Prostate gland (tissue), 2 donors: ENCODE measurements around the gene TMPRSS4. TPM values are rescaled to one million over a fixed set of nuclear protein-coding genes. Genes with fewer than 3 reads are reported as not detected.

Experiments
- DNase-seq: peaks from one replicate; pipeline ENCODE4 v3.0.0-alpha.2; 2019; ENCODE audit warnings: low spot score
- H3K27ac ChIP-seq, 2 donors: fragments of 200-600 bp; sonication (generic); 2 replicates each; pipeline ENCODE4 v1.5.1; 2017 to 2019
- H3K27me3 ChIP-seq: fragments of 200-600 bp; sonication (generic); replicated peaks from 2 replicates; pipeline ENCODE4 v1.5.1; 2019; ENCODE audit not compliant: insufficient read depth
- H3K36me3 ChIP-seq, 2 donors: fragments of 200-600 bp; sonication (generic); 1 replicate in 1 of 2; 2 replicates in 1 of 2; pipeline versions ENCODE4 v1.5.1 to v1.8.1; 2017 to 2019
- H3K4me1 ChIP-seq: fragments of 200-600 bp; sonication (generic); replicated peaks from 2 replicates; pipeline ENCODE4 v1.5.1; 2019
- H3K4me3 ChIP-seq, 2 donors: fragments of 200-600 bp; sonication (generic); 2 replicates each; pipeline ENCODE4 v1.5.1; 2017 to 2019
- H3K9me3 ChIP-seq: fragments of 200-600 bp; sonication (generic); 2 replicates; pipeline ENCODE4 v1.5.1; 2017
- CTCF ChIP-seq, 4 experiments: fragments of 200-600 bp in 2 of 4; fragments of 450-650 bp in 2 of 4; sonication (generic) in 2 of 4; IDR thresholded peaks; 1 replicate in 3 of 4; 2 replicates in 1 of 4; pipeline ENCODE4 v1.5.1; 2016 to 2019; ENCODE audit warnings: antibody characterized with exemption in 4 of 4, mild to moderate bottlenecking in 2 of 4, moderate library complexity in 2 of 4
- POLR2A ChIP-seq: fragments of 450-650 bp; IDR thresholded peaks from one replicate; pipeline ENCODE4 v1.6.1; 2016; ENCODE audit warnings: antibody characterized with exemption, mild to moderate bottlenecking
- POLR2AphosphoS5 ChIP-seq: sonication (generic); formaldehyde crosslinking; IDR thresholded peaks from one replicate; pipeline ENCODE4 v1.6.1; 2017; ENCODE audit warnings: antibody characterized with exemption
- WGBS: methylation state at CpG from one replicate; pipeline ENCODE4 v1.1.5; 2018; 5-methylcytosine and 5-hydroxymethylcytosine counted together
- intact Hi-C: fragments of 100-400 bp; cut with DNase I; formaldehyde crosslinking; loops from one replicate; pipeline ENCODE4 v1.14.2; 2022
- total RNA-seq, 2 donors: library from RNA; depleted of rRNA; stranded (reverse); fragments of >200 nt; gene quantifications; one replicate each; pipeline ENCODE4 v1.1.0, GENCODE V29; 2016

The TMPRSS4 gene
- total RNA-seq, 2 donors from 2014 or later = 1.5 to 6.4 TPM

- no peak for TF ChIP-seq POLR2A
- TF ChIP-seq POLR2AphosphoS5 = no peak
- no peak for TF ChIP-seq CTCF (IDR thresholded peaks at IDR 0.05)
- Histone ChIP-seq H3K4me3 (no peak overlapping the region), H3K27ac (no peak overlapping the region), H3K27me3 (no peaks in the 10 kb centered on the region), H3K4me1 (no peaks in the 10 kb centered on the region), H3K9me3 (no peaks in the 10 kb centered on the region), H3K36me3 (no peaks in the 10 kb centered on the region)
- WGBS = 78% methylated on average over 6 of the region's 6 CpGs
- intact Hi-C loops = no loop called here
- DNase-seq = no peak
These were observed 52.7 kb downstream of the TMPRSS4 start for GRCh38 chr11:118129471-118130172.

GRCh38 chr11:118132385-118133151 is 55.7 kb downstream of the TMPRSS4 start:
- intact Hi-C loops = no loop called here
- Histone ChIP-seq H3K27me3 (no peaks in the 10 kb centered on the region), H3K9me3 (no peaks in the 10 kb centered on the region), H3K4me1 (no peaks in the 10 kb centered on the region), H3K27ac (no peak overlapping the region), H3K36me3 (no peaks in the 10 kb centered on the region), H3K4me3 (no peak overlapping the region)
- TF ChIP-seq POLR2AphosphoS5 = no peak
- TF ChIP-seq CTCF (IDR thresholded peaks at IDR 0.05) = no peak
- TF ChIP-seq POLR2A = no peak
- no peak for DNase-seq
- WGBS = 65% methylated on average over 15 of the region's 15 CpGs

- 88% methylated on average over 10 of the region's 10 CpGs for WGBS
- H3K9me3 ChIP-seq = no peaks in the 10 kb centered on the region
- H3K27ac ChIP-seq = no peak overlapping the region
- no peaks in the 10 kb centered on the region for H3K27me3 ChIP-seq
- no peak overlapping the region for H3K4me3 ChIP-seq
- TF ChIP-seq POLR2AphosphoS5 = no peak
- TF ChIP-seq CTCF (IDR thresholded peaks at IDR 0.05) = no peak
- TF ChIP-seq POLR2A = no peak
- H3K4me1 ChIP-seq = no peaks in the 10 kb centered on the region
- DNase-seq = no peak
- intact Hi-C loops = no loop called here
- H3K36me3 ChIP-seq = no peaks in the 10 kb centered on the region
These were observed 56.9 kb downstream of the TMPRSS4 start for GRCh38 chr11:118133816-118134215.

- H3K9me3 ChIP-seq = no peaks in the 10 kb centered on the region
- no peaks in the 10 kb centered on the region for H3K27me3 ChIP-seq
- intact Hi-C loops = no loop called here
- no peak overlapping the region for H3K4me3 ChIP-seq
- TF ChIP-seq CTCF (IDR thresholded peaks at IDR 0.05) (no peak), POLR2A (no peak), POLR2AphosphoS5 (no peak)
- WGBS = 78% methylated on average over 6 of the region's 7 CpGs
- no peak overlapping the region for H3K27ac ChIP-seq
- H3K4me1 ChIP-seq = no peaks in the 10 kb centered on the region
- no peak for DNase-seq
- no peaks in the 10 kb centered on the region for H3K36me3 ChIP-seq
These were observed 58.3 kb downstream of the TMPRSS4 start for GRCh38 chr11:118135051-118135795.
